HCT116 (cell line): ENCODE results near the gene BCL2L11. TPM values are rescaled to one million over a fixed set of nuclear protein-coding genes. Genes with fewer than 3 reads are reported as not detected.

Experiments
- ATAC-seq: fragments of 200-7000 bp; cut with Tn5 transposase; 2 replicates; pipeline ENCODE4 v1.9.1; 2020; ENCODE audit warnings: mild to moderate bottlenecking, moderate library complexity
- BruUV-seq: library from RNA; stranded (reverse); fragments of 400-500 nt; replicated peaks from 2 replicates; lab custom pipeline; 2021; lab: Mats Ljungman, UMichigan
- CTCF ChIA-PET: fragments of 300-600 bp; sonication (Branson Sonifier 250); formaldehyde crosslinking; loops from one replicate; lab custom pipeline; 2021; ENCODE audit warnings: antibody characterized with exemption; lab: Charles Lee
- POLR2A ChIA-PET: fragments of 300-600, 350-600 bp; sonication (Branson Sonifier 250); formaldehyde crosslinking; loops from one replicate; lab custom pipeline; 2021; ENCODE audit warnings: antibody characterized with exemption; lab: Charles Lee
- RAD21 ChIA-PET, 2 experiments: fragments of 300-600 bp; sonication (Branson Sonifier 250); formaldehyde crosslinking; loops; one replicate each; lab custom pipeline; 2023; ENCODE audit warnings: low total read pairs in 2 of 2; ENCODE audit not compliant: uncharacterized antibody in 2 of 2, unreplicated experiment in 2 of 2, low non-redundant PET in 1 of 2; lab: Charles Lee
- DNase-seq: peaks from one replicate; pipeline ENCODE4 v3.0.0-alpha.2; 2010; ENCODE audit warnings: low read depth, low spot score
- H2AFZ ChIP-seq: fragments of 200-600 bp; shearing (Covaris generic), sonication (generic); 2 replicates; pipeline ENCODE4 v1.6.1; 2017; ENCODE audit warnings: low read depth, mixed run types, mixed read lengths, antibody characterized with exemption, low read length; ENCODE audit not compliant: poor library complexity, severe bottlenecking
- H3K27ac ChIP-seq: 2 replicates; pipeline ENCODE4 v1.5.1; 2012; ENCODE audit warnings: low read depth, low read length
- H3K27me3 ChIP-seq: fragments of 200-600 bp; sonication (generic); 2 replicates; pipeline ENCODE4 v1.6.1; 2016; ENCODE audit warnings: mixed run types, low read length, mixed read lengths; ENCODE audit not compliant: insufficient read depth
- H3K36me3 ChIP-seq, 2 experiments: fragments of 200-500 bp in 1 of 2; fragments of 200-600 bp in 1 of 2; sonication (Bioruptor generic) in 1 of 2; sonication (generic) in 1 of 2; 2 replicates each; pipeline versions ENCODE4 v1.5.1 to v1.6.1; 2014 to 2016; ENCODE audit warnings: low read length in 2 of 2, inconsistent platforms in 1 of 2, mixed read lengths in 1 of 2, mixed run types in 1 of 2; ENCODE audit not compliant: insufficient read depth in 2 of 2, control insufficient read depth in 1 of 2
- H3K4me1 ChIP-seq, 2 experiments: fragments of 200-600 bp in 1 of 2; sonication (generic) in 1 of 2; 2 replicates each; pipeline versions ENCODE4 v1.5.1 to v1.6.1; 2012 to 2017; ENCODE audit warnings: low read length in 2 of 2, inconsistent platforms in 1 of 2, mild to moderate bottlenecking in 1 of 2, mixed read lengths in 1 of 2, mixed run types in 1 of 2, moderate library complexity in 1 of 2; ENCODE audit not compliant: insufficient read depth in 2 of 2, control insufficient read depth in 1 of 2
- H3K4me2 ChIP-seq: fragments of 200-600 bp; sonication (generic); 2 replicates; pipeline ENCODE4 v1.6.1; 2017; ENCODE audit warnings: mixed run types, low read length, mixed read lengths
- H3K4me3 ChIP-seq, 2 experiments: fragments of 200-600 bp in 1 of 2; sonication (generic) in 1 of 2; replicated peaks in 1 of 2; 2 replicates each; pipeline ENCODE4 v1.5.1; 2011 to 2016; ENCODE audit warnings: low read length in 2 of 2, control low read depth in 1 of 2, low read depth in 1 of 2, mild to moderate bottlenecking in 1 of 2, mixed read lengths in 1 of 2, mixed run types in 1 of 2
- H3K79me2 ChIP-seq: fragments of 200-600 bp; sonication (generic); 2 replicates; pipeline ENCODE4 v1.6.1; 2017; ENCODE audit warnings: mild to moderate bottlenecking, mixed run types, low read length, moderate library complexity, mixed read lengths; ENCODE audit not compliant: insufficient read depth
- H3K9ac ChIP-seq: fragments of 200-600 bp; sonication (generic); 2 replicates; pipeline ENCODE4 v1.6.1; 2016; ENCODE audit warnings: low read length, mixed read lengths
- H3K9me2 ChIP-seq: fragments of 200-600 bp; sonication (generic), shearing (Covaris generic); 2 replicates; pipeline ENCODE4 v1.6.1; 2017; ENCODE audit warnings: mixed run types, mild to moderate bottlenecking, moderate library complexity; ENCODE audit not compliant: insufficient read depth
- H3K9me3 ChIP-seq, 2 experiments: fragments of 200-500 bp in 1 of 2; fragments of 200-600 bp in 1 of 2; sonication (Bioruptor generic) in 1 of 2; sonication (generic) in 1 of 2; 2 replicates each; pipeline ENCODE4 v1.6.1; 2014 to 2017; ENCODE audit warnings: low read length in 2 of 2, mixed read lengths in 2 of 2, inconsistent platforms in 1 of 2, low read depth in 1 of 2, mild to moderate bottlenecking in 1 of 2, mixed run types in 1 of 2, moderate library complexity in 1 of 2; ENCODE audit not compliant: control insufficient read depth in 1 of 2, insufficient read depth in 1 of 2
- H4K20me1 ChIP-seq: fragments of 200-600 bp; sonication (generic), shearing (Covaris generic); 2 replicates; pipeline ENCODE4 v1.6.1; 2017; ENCODE audit warnings: mixed run types, mild to moderate bottlenecking, moderate library complexity; ENCODE audit not compliant: insufficient read depth
- CBX3 ChIP-seq: IDR thresholded peaks from 2 replicates; pipeline ENCODE4 v1.6.1; 2012; ENCODE audit warnings: low read depth
- CEBPB ChIP-seq: IDR thresholded peaks from 2 replicates; pipeline ENCODE4 v1.6.1; 2012; ENCODE audit warnings: low read depth
- EGR1 ChIP-seq: IDR thresholded peaks from 2 replicates; pipeline ENCODE4 v1.6.1; 2012; ENCODE audit warnings: low read depth
- EZH2 ChIP-seq: fragments of 200-600 bp; sonication (generic); IDR thresholded peaks from 2 replicates; pipeline ENCODE4 v1.6.1; 2017; ENCODE audit warnings: antibody characterized with exemption, mixed run types
- FOSL1 ChIP-seq: IDR thresholded peaks from 2 replicates; pipeline ENCODE4 v1.6.1; 2012; ENCODE audit warnings: low read depth
- JUND ChIP-seq: IDR thresholded peaks from 2 replicates; pipeline ENCODE4 v1.6.1; 2012
- POLR2A ChIP-seq: IDR thresholded peaks from 2 replicates; pipeline ENCODE4 v1.7.0; 2011; ENCODE audit warnings: borderline replicate concordance; ENCODE audit not compliant: insufficient read depth, insufficient read length; ENCODE audit errors: extremely low read depth
- POLR2AphosphoS5 ChIP-seq: IDR thresholded peaks from 2 replicates; pipeline ENCODE4 v1.6.1; 2011; ENCODE audit warnings: mild to moderate bottlenecking, low read depth, low read length, moderate library complexity
- SIN3A ChIP-seq: IDR thresholded peaks from 2 replicates; pipeline ENCODE4 v1.6.1; 2012; ENCODE audit warnings: low read depth
- SP1 ChIP-seq: IDR thresholded peaks from 2 replicates; pipeline ENCODE4 v1.6.1; 2012; ENCODE audit warnings: low read depth
- SRF ChIP-seq: IDR thresholded peaks from 2 replicates; pipeline ENCODE4 v1.6.1; 2012; ENCODE audit warnings: low read depth
- TCF7L2 ChIP-seq: IDR thresholded peaks from 2 replicates; pipeline ENCODE4 v1.7.0; 2011; ENCODE audit warnings: borderline replicate concordance, inconsistent platforms; ENCODE audit not compliant: insufficient read depth, insufficient read length; ENCODE audit errors: extremely low read depth
- YY1 ChIP-seq: IDR thresholded peaks from 2 replicates; pipeline ENCODE4 v1.6.1; 2011; ENCODE audit warnings: low read length, low read depth, moderate library complexity, mild to moderate bottlenecking; ENCODE audit not compliant: insufficient replicate concordance; ENCODE audit errors: extremely low read depth
- ZFX ChIP-seq: fragments of 450-650 bp; IDR thresholded peaks from 2 replicates; pipeline ENCODE4 v1.6.1; 2017
- intact Hi-C: fragments of 100-400 bp; cut with micrococcal nuclease; formaldehyde crosslinking; loops from 2 replicates; pipeline ENCODE4 v1.10.0; 2022
- total RNA-seq: library from RNA; stranded (reverse); gene quantifications from one replicate; pipeline ENCODE4 v1.2.1, GENCODE V29; 2021; ENCODE audit not compliant: unreplicated experiment
- TF ChIP-seq, protein P1 (sequence below): IDR thresholded peaks from 2 replicates; pipeline ENCODE4 v1.6.1; 2011; ENCODE audit warnings: mild to moderate bottlenecking, low read length, moderate library complexity; ENCODE audit not compliant: insufficient replicate concordance; ENCODE audit errors: extremely low read depth
- TF ChIP-seq, protein P2 (sequence below): IDR thresholded peaks from 2 replicates; pipeline ENCODE4 v1.6.1; 2012
- TF ChIP-seq, protein P3 (sequence below): IDR thresholded peaks from 2 replicates; pipeline ENCODE4 v1.6.1; 2012
- TF ChIP-seq, protein P4 (sequence below), 3 experiments: fragments of 200-600 bp in 1 of 3; sonication (generic) in 1 of 3; IDR thresholded peaks in 2 of 3; conservative IDR thresholded peaks in 1 of 3; 2 replicates each; pipeline ENCODE4 v1.5.1; 2012 to 2017; ENCODE audit warnings: low read depth in 2 of 3, low read length in 2 of 3, antibody characterized with exemption in 1 of 3, borderline replicate concordance in 1 of 3, control low read depth in 1 of 3, mild to moderate bottlenecking in 1 of 3, mixed read lengths in 1 of 3, mixed run types in 1 of 3, moderate library complexity in 1 of 3; ENCODE audit not compliant: insufficient read depth in 1 of 3

The BCL2L11 gene
- total RNA-seq, 1 experiment from 2014 or later: 17.8 TPM

DNA sequence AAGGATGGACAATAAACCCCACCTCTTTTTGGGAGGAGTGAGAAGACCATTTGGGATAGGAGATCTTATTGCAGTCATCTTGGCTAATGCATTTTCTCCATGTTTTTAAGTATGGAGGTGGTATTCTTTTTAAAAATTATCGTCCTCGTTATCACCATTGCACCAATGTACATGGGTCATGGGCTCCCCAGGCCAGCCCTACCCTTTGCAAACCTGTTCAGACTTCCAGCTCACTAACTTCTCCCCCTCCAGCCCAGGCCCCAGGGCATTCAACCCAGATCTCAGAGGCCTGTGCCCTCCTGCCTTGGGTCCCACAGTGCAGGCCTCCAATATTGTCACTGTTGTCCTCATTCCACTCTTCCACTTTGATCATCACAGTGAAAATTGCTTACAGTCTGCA lies 68.4 kb downstream of the BCL2L11 start:
- Histone ChIP-seq H3K4me1 (no peaks in the 10 kb centered on the region), H3K9me2 (no peaks in the 10 kb centered on the region), H3K4me3 (no peak overlapping the region), H3K9ac (no peak overlapping the region), H3K4me2 (no peak overlapping the region), H4K20me1 (no peaks in the 10 kb centered on the region), H3K9me3 (no peaks in the 10 kb centered on the region), H3K27ac (no peak overlapping the region), H3K79me2 (no peaks in the 10 kb centered on the region), H2AFZ (no peak overlapping the region), H3K27me3 (no peaks in the 10 kb centered on the region), H3K36me3 (no peaks in the 10 kb centered on the region)
- no TSS peak for BruUV-seq
- intact Hi-C loops: no loop called here
- RAD21 ChIA-PET: no interaction called here
- TF ChIP-seq CBX3: no peak
- TF ChIP-seq TCF7L2: no peak
- TF ChIP-seq, protein P1, sequence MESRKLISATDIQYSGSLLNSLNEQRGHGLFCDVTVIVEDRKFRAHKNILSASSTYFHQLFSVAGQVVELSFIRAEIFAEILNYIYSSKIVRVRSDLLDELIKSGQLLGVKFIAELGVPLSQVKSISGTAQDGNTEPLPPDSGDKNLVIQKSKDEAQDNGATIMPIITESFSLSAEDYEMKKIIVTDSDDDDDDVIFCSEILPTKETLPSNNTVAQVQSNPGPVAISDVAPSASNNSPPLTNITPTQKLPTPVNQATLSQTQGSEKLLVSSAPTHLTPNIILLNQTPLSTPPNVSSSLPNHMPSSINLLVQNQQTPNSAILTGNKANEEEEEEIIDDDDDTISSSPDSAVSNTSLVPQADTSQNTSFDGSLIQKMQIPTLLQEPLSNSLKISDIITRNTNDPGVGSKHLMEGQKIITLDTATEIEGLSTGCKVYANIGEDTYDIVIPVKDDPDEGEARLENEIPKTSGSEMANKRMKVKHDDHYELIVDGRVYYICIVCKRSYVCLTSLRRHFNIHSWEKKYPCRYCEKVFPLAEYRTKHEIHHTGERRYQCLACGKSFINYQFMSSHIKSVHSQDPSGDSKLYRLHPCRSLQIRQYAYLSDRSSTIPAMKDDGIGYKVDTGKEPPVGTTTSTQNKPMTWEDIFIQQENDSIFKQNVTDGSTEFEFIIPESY: no peak
- TF ChIP-seq, protein P2, sequence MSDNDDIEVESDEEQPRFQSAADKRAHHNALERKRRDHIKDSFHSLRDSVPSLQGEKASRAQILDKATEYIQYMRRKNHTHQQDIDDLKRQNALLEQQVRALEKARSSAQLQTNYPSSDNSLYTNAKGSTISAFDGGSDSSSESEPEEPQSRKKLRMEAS: no peak
- TF ChIP-seq SP1: no peak
- TF ChIP-seq, protein P3, sequence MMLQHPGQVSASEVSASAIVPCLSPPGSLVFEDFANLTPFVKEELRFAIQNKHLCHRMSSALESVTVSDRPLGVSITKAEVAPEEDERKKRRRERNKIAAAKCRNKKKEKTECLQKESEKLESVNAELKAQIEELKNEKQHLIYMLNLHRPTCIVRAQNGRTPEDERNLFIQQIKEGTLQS: no peak
- TF ChIP-seq CEBPB: no peak
- TF ChIP-seq SIN3A: no peak
- TF ChIP-seq EZH2: no peak
- TF ChIP-seq ZFX: no peak
- no peak for TF ChIP-seq JUND
- TF ChIP-seq FOSL1: no peak
- TF ChIP-seq, protein P4, sequence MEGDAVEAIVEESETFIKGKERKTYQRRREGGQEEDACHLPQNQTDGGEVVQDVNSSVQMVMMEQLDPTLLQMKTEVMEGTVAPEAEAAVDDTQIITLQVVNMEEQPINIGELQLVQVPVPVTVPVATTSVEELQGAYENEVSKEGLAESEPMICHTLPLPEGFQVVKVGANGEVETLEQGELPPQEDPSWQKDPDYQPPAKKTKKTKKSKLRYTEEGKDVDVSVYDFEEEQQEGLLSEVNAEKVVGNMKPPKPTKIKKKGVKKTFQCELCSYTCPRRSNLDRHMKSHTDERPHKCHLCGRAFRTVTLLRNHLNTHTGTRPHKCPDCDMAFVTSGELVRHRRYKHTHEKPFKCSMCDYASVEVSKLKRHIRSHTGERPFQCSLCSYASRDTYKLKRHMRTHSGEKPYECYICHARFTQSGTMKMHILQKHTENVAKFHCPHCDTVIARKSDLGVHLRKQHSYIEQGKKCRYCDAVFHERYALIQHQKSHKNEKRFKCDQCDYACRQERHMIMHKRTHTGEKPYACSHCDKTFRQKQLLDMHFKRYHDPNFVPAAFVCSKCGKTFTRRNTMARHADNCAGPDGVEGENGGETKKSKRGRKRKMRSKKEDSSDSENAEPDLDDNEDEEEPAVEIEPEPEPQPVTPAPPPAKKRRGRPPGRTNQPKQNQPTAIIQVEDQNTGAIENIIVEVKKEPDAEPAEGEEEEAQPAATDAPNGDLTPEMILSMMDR (IDR thresholded peaks at IDR 0.05 in 2 of 3, conservative IDR thresholded peaks at IDR 0.05 in 1 of 3; ENCODE audit: borderline replicate concordance in 1 of 3, insufficient read depth in 1 of 3, low read depth in 2 of 3, low read length in 2 of 3): no peak
- no peak for TF ChIP-seq SRF
- TF ChIP-seq YY1: no peak
- TF ChIP-seq POLR2A: no peak
- TF ChIP-seq POLR2AphosphoS5: no peak
- TF ChIP-seq EGR1: no peak
- CTCF ChIA-PET: no interaction called here
- ATAC-seq (no peak), DNase-seq (no peak)
- POLR2A ChIA-PET: no interaction called here
